MV-4-11 (cell line): ENCODE data around the gene TUBA8.
A peak's percentile ranks its signal among the peaks of the same experiment; 100 is the strongest.
"Not testable (repeated sequence)": the region's sequence is repeated elsewhere in the genome, so short reads cannot be mapped to it uniquely, and the experiment has no call there.

Experiments
- DNase-seq: peaks from one replicate; lab custom pipeline; 2025; lab: John Stamatoyannopoulos, UW

Gene TUBA8

DNA sequence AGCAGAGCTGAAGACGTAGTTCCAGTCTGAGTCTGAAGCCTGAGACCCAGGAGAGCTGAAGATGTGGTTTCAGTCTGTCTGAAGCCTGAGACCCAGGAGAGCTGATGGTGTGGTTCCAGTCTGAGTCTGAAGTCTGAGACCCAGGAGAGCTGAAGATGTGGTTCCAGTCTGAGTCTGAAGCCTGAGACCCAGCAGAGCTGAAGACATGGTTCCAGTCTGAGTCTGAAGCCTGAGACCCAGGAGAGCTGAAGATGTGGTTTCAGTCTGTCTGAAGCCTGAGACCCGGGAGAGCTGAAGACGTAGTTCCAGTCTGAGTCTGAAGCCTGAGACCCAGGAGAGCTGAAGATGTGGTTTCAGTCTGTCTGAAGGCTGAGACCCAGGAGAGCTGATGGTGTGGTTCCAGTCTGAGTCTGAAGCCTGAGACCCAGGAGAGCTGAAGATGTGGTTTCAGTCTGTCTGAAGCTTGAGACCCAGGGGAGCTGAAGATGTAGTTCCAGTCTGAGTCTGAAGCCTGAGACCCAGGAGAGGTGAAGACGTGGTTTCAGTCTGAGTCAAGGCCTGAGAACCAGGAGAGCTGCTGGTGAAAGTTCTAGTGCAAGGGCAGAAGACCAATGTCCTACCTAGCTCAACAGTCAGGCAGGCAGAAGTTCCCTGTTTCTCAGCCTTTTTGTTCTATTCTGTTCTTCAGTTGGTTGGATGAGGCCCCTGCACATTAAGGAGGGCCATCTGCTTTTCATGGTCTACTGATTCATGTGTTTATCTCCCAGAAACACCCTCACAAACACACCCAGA, 3.9 kb upstream of the TUBA8 start:
- not testable (repeated sequence) for DNase-seq

DNA sequence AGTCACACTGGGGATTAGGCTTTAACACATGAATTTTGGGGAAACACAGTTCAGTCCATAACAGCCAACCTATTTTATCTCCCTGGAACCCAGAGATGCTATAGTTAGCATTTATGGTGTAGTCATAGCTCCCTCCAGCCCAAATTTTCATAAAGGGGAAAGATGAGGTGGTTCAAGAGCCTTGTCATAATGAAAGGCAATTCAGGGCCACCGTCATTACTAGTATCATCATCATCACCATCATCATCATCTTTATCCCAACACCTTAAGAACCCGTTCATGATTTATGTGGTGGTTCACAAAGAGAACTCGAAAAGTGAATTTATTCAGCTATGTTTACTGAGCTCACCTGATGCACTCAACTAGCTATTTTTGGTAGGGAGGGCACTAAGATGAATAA, 2.4 kb upstream of the TUBA8 start:
- DNase-seq: no peak

GRCh38 chr22:18109410-18110193, 1.0 kb upstream of the TUBA8 start:
- no peak for DNase-seq

DNA sequence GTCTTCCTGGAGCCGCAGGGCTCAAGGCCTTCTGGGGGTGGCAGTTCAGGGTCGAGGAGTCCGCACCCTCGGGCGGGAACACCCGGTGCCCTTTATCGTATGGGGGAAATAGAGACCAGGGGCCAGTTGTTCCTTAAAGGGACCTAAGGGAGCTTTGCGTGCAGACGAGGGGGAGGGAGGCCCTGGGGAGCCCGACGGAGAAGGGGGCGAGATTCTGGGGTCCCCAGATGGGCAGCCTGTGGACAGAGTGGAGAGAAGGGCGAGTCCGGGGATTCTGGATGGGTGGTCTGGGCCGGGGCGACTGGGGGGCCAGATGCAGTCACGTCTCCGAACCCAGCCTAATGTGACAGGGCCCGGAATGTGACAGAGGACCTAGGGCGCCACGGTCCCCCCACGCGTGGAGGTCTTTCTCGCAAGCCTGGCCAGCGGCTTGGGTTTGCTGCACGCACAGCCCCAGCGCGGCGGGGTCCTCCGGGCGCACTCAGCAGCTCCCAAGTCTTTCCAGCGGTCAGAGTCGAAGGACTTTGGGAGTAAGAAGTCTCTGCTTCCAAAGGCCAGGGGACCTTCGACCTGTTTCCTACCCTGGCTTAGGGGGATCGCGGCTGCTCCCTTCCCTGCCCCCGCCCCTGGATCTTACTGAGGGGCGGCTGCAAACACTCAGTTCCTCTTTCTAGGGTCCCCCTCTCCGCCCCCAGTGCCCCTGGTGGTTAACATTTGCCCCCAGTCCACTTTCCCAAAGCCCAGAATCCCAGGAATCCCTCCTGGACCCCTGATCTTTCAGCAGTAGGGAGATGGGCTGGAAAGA, 547 bp downstream of the TUBA8 start:
- DNase-seq: no peak

DNA sequence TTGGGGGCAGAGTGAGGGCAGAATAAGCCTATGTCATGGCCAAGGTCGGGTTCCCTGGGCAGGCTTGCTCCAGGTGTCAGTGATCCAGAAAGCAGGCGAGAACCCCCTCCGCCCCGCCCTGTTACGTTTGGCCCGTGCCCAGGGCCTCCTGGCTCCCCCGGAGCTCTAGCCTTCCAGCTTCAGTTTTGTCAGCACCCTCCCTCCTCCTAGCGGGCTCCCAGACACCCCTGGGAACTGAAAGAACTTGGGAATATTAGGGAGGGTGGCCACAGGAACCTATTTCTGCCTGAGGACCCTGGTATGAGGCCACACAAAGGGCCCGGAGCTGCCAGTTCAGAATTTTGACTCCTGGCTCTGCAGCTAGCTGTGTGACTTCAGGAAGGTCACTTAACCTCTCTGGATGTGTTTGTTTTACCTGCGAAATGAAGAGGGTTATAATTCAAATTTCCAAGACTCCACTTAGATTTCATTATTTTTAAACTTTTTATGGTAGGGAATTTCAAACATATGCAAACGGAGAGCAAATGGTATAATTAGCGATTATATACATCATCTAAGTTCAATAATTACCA, 1.2 kb downstream of the TUBA8 start:
- DNase-seq: no peak

DNA sequence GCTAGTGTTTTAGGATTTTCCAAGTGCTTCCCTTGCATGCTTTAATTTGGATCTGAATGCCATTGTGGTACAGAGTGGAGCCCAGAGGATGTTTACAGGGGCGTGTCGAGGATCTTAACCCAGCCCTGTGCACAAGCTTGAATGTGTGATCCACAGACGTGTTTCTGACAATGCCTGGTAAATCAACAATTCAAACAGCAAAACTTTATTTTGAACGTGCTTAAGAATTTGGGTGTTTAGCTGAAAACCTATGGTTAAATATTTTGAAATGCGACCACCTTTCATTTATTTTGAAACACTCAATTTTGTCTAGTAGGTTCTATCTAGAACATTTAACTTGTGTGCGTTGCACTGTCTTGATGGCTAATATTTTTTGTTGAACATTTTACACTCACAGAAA, 1.8 kb downstream of the TUBA8 start:
- DNase-seq: no peak

DNA sequence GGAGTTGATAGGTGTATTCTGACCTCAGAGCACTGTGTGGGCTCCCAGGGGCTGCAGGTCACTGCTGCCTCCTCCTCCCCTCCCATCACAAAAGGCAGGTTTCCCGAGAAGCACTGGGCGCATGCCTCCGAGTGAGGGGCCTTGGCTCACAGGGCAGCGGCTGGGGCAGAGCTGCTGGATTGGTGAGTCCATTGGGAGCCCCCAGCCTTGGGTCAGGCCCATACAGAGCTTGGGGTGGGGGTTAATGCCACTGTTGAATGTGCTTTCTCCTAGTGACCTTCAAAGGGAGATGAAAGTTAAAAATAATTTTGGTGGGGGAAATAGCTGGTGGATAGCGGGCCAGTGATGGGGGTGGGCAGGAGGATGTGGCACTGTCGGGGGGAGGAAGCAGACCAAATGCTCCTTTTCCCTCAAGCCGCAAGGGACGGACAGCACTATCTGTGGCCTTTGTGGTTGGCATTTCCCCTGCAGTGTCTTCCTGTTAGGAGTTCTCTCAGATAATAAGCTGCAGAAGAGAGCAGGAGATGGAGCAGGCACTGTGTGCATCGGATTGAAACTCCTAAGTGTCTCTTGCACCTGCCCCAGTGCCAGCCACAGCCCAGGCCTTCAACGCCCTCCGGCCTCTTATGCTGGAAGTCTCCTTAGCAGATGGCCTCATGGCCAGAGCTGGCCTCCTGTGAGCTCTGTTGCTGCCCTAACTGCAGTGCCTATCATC, 3.2 kb downstream of the TUBA8 start:
- DNase-seq: peak; percentile 92

- no peak for DNase-seq
Measured at GRCh38 chr22:18114495-18114894, 3.9 kb downstream of the TUBA8 start.

DNA sequence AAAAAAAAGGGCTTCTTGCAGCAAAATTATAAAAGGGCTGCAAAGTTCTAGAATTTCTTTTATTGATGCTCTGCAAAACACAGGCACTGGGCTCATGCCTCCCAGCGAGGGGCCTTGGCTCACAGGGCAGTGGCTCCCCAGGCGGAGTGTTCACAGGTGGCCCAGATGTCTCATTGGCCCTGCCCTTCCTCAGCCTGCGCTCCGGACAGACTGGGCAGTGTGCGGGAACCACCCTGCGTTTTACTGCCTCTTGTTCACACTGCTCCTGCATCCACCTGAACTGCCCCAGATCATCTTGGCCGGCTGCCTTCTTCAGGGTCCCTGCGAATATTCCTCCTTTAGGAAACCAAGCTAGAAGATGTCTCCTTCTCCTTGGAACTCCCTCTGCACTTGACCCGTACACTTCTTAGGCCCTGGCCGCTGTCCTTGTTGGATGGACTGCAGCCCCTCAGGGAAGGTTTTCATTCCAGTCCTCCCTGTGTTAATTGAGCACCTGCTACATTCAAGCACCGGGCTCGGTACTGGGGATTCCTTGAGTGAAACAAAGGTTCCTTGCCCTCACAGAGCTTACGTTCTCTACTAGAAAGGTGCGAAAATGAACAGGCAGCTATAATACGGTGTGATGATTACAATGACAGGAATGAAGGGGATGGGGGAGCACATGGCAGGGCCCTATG, 4.5 kb downstream of the TUBA8 start:
- no peak for DNase-seq

- peak; percentile 25 for DNase-seq
Measured at GRCh38 chr22:18115906-18116371, 5.3 kb downstream of the TUBA8 start.

DNA sequence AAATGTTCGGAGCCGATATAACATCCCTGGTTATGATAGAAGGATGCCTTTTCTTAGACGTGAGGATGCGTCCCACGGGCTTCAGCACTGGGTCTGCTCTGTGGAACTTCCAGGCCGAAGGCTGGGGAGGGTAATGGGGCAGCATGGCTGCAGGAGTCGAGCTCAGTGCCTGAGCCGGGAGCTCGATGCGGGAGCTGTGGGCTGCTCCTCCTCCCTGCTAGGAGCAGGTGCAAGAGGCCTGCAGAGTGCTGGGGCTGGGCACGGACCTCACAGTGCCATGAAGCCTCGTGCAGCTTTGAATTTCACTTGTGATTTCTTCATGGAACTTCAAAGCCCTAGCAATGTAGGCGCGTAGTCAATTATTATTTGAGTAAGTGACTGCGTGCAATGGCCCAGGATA, 6.0 kb downstream of the TUBA8 start:
- DNase-seq: no peak

DNA sequence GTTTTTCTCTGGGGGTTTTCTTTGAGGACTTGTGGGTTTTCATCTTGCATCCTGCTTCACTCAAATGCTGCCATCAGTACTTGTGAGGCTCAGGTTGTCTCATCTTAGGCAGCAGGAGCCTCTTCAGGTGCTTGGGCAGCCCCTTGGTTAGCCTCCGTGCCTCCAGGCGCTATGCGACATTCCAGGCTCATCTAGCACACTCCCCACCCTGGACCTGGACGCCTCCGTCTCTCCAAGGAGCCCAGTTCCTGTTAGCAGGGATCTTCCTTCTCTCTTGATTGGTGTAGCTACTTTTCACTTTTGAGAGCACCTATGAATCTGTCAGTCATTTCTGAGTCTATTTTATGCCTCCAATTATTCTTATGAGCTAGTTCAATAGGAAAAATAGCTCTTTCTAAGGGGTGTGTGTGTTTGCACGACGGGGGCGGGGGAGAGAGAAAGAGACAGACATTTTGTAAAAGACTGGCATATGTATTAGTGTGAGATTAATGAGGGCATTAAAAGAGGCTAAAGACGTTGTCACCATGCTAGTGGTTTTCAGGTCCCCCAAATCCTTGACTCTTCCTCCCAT, 7.8 kb downstream of the TUBA8 start:
- DNase-seq: no peak

GRCh38 chr22:18119409-18120110, 9.0 kb downstream of the TUBA8 start:
- peak; percentile 47 for DNase-seq

DNA sequence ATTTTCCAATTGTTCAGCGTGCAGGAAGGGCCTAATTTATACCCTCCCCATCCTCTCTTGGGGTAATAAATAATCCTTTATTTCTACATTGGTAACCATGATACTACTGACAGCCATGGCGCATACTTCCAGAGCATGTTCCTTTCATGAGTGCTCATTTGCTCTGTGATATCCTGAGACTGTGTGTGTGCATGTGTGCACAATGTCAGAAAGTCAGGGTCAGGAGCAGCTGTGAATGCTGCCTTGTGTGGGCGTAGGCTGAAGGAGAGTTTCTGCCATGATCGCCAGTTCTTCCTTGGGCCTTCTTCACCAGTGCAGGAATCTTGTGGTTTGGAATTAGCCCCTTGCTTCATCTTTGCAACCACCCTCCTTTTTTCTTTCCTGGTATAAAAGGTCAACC, 10.2 kb downstream of the TUBA8 start:
- no peak for DNase-seq

DNA sequence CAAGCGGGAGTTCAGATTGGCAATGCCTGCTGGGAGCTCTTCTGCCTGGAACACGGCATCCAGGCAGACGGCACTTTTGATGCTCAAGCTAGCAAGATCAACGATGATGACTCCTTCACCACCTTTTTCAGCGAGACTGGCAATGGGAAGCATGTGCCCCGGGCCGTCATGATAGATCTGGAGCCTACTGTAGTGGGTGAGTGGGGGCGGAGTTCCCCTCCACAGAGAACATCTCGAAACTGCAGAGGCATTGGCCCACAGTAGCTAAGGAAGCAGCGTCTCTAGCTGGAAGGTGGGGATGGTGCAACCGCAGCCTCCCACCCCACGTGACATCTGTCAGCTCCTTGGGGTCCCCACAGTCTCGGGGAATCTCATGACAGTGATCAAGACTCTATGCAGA, 10.9 kb downstream of the TUBA8 start:
- no peak for DNase-seq

GRCh38 chr22:18121954-18122554, 11.4 kb downstream of the TUBA8 start:
- no peak for DNase-seq

DNA sequence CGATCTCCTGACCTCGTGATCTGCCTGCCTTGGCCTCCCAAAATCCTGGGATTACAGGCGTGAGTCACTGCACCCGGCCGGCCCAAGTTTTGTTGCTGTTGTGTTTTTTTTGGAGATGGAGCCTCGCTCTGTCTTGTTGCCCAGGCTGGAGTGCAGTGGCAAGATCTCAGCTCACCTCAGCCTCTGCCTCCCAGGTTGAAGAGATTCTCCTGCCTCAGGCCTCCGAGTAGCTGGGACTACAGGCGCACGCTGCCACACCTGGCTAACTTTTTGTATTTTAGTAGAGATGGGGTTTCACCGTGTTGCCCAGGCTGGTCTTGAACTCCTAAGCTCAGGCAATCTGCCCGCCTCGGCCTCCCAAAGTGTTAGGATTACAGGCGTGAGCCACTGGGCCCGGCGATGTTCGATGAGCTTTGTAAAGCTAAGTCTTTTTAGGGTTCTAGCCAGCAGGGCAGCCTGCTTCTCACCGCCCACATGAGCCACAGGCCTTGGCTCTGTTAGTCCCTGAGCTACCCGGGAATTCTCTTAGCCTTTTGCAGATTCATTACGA, 12.9 kb downstream of the TUBA8 start:
- not testable (repeated sequence) for DNase-seq

- no peak for DNase-seq
Measured at GRCh38 chr22:18126606-18127005, 16.0 kb downstream of the TUBA8 start.

GRCh38 chr22:18130018-18130417, 19.4 kb downstream of the TUBA8 start:
- DNase-seq: peak; percentile 41
